ENCODE measurements around the gene C11orf86.

- TF ChIP-seq, protein P1, sequence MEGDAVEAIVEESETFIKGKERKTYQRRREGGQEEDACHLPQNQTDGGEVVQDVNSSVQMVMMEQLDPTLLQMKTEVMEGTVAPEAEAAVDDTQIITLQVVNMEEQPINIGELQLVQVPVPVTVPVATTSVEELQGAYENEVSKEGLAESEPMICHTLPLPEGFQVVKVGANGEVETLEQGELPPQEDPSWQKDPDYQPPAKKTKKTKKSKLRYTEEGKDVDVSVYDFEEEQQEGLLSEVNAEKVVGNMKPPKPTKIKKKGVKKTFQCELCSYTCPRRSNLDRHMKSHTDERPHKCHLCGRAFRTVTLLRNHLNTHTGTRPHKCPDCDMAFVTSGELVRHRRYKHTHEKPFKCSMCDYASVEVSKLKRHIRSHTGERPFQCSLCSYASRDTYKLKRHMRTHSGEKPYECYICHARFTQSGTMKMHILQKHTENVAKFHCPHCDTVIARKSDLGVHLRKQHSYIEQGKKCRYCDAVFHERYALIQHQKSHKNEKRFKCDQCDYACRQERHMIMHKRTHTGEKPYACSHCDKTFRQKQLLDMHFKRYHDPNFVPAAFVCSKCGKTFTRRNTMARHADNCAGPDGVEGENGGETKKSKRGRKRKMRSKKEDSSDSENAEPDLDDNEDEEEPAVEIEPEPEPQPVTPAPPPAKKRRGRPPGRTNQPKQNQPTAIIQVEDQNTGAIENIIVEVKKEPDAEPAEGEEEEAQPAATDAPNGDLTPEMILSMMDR (IDR thresholded peaks at IDR 0.05; ENCODE audit: insufficient read depth, low read depth, low read length), result no peak
- TF ChIP-seq EZH2 (IDR thresholded peaks at IDR 0.05; ENCODE audit: insufficient read depth, low read length), result no peak
Measured at GRCh38 chr11:66983275-66983924, 8.3 kb downstream of the C11orf86 start.
